Fibroblast of villous mesenchyme (primary cell): ENCODE data around the gene SNAPIN. TPM values are rescaled to one million over a fixed set of nuclear protein-coding genes. Genes with fewer than 3 reads are reported as not detected.

Source experiments
- DNase-seq: peaks from one replicate; pipeline ENCODE4 v3.0.0-alpha.2; 2010; ENCODE audit warnings: low read depth
- H3K4me3 ChIP-seq: 2 replicates; pipeline ENCODE4 v1.5.1; 2011; ENCODE audit warnings: low read depth, mild to moderate bottlenecking, low read length
- CTCF ChIP-seq: IDR thresholded peaks from 2 replicates; pipeline ENCODE4 v1.5.1; 2012; ENCODE audit warnings: low read depth, mild to moderate bottlenecking, low read length; ENCODE audit not compliant: insufficient read depth
- total RNA-seq: library from RNA; depleted of rRNA; stranded (reverse); fragments of >200 nt; gene quantifications from 2 replicates; pipeline ENCODE4 v1.2.3, GENCODE V29; 2012

Gene SNAPIN
- total RNA-seq, 1 donor = 66.1 TPM

GRCh38 chr1:153684892-153685291 is 26.4 kb downstream of the SNAPIN start:
- no peak for DNase-seq
- no peak overlapping the region for H3K4me3 ChIP-seq
- TF ChIP-seq CTCF = no peak

- no peak for DNase-seq
- TF ChIP-seq CTCF = no peak
Measured at GRCh38 chr1:153685544-153686340, 27.2 kb downstream of the SNAPIN start.

GRCh38 chr1:153687346-153688125 is 29.0 kb downstream of the SNAPIN start:
- no peak for TF ChIP-seq CTCF
- no peak for DNase-seq
- H3K4me3 ChIP-seq = no peak overlapping the region

More at GRCh38 chr1:153685544-153686340, 27.2 kb downstream of the SNAPIN start:
- H3K4me3 ChIP-seq = no peak overlapping the region

GRCh38 chr1:153688276-153688675 is 29.8 kb downstream of the SNAPIN start:
- H3K4me3 ChIP-seq = no peak overlapping the region
- DNase-seq = no peak
- TF ChIP-seq CTCF = no peak

GRCh38 chr1:153688736-153689328 is 30.3 kb downstream of the SNAPIN start:
- TF ChIP-seq CTCF = no peak
- no peak for DNase-seq
- no peak overlapping the region for H3K4me3 ChIP-seq

GRCh38 chr1:153693466-153693865 is 35.0 kb downstream of the SNAPIN start:
- no peak overlapping the region for H3K4me3 ChIP-seq
- DNase-seq = no peak
- no peak for TF ChIP-seq CTCF
